ENCODE measurements around the gene CCDC57.

- TF ChIP-seq CTCF (IDR thresholded peaks at IDR 0.05), result no peak
- TF ChIP-seq EZH2 (IDR thresholded peaks at IDR 0.05), result no peak
Observed at GRCh38 chr17:82252511-82253178, 40.0 kb upstream of the CCDC57 start.
